CD4-positive, alpha-beta T cell (primary cell): ENCODE results near the gene MOBP. TPM values are rescaled to one million over a fixed set of nuclear protein-coding genes. Genes with fewer than 3 reads are reported as not detected.

ENCODE experiments used
- ATAC-seq: fragments of 200-7000 bp; cut with Tn5 transposase; one replicate; pipeline ENCODE4 v1.10.0; 2022; ENCODE audit warnings: mild to moderate bottlenecking; ENCODE audit not compliant: poor library complexity
- CTCF ChIA-PET: fragments of 350-600 bp; sonication (Branson Sonifier 250); formaldehyde crosslinking; loops from one replicate; lab custom pipeline; 2021; ENCODE audit warnings: antibody characterized with exemption, inconsistent platforms; lab: Charles Lee
- POLR2A ChIA-PET: fragments of 350-600 bp; sonication (Branson Sonifier 250); formaldehyde crosslinking; loops from one replicate; lab custom pipeline; 2021; ENCODE audit warnings: antibody characterized with exemption, inconsistent platforms; lab: Charles Lee
- DNase-seq, 14 experiments: peaks; one replicate each; pipeline ENCODE4 v3.0.0-alpha.2; 2013 to 2020; ENCODE audit warnings: mixed read lengths in 2 of 14
- H3K27ac ChIP-seq, 2 donors: one replicate each; pipeline versions ENCODE4 v1.5.1 to v1.7.0; 2013; ENCODE audit warnings: low read length in 2 of 2, low read depth in 1 of 2, mild to moderate bottlenecking in 1 of 2
- H3K27me3 ChIP-seq, 2 experiments: 1 replicate in 1 of 2; 2 replicates in 1 of 2; pipeline versions ENCODE4 v1.6.1 to v1.7.0; 2013; ENCODE audit warnings: low read length in 2 of 2, control low read depth in 1 of 2, mild to moderate bottlenecking in 1 of 2, moderate library complexity in 1 of 2; ENCODE audit not compliant: insufficient read depth in 2 of 2, control insufficient read depth in 1 of 2
- H3K36me3 ChIP-seq: one replicate; pipeline ENCODE4 v1.6.1; 2013; ENCODE audit warnings: low read length, control low read depth; ENCODE audit not compliant: insufficient read depth
- H3K4me1 ChIP-seq: one replicate; pipeline ENCODE4 v1.6.1; 2013; ENCODE audit warnings: low read length, control low read depth; ENCODE audit not compliant: insufficient read depth
- H3K4me3 ChIP-seq: one replicate; pipeline ENCODE4 v1.5.1; 2013; ENCODE audit warnings: mild to moderate bottlenecking, low read length, moderate library complexity
- H3K9me3 ChIP-seq, 2 experiments: 1 replicate in 1 of 2; 2 replicates in 1 of 2; pipeline versions ENCODE4 v1.6.1 to v1.7.0; 2013; ENCODE audit warnings: low read length in 2 of 2, mild to moderate bottlenecking in 2 of 2, control low read depth in 1 of 2, moderate library complexity in 1 of 2; ENCODE audit not compliant: control insufficient read depth in 1 of 2, insufficient read depth in 1 of 2
- H3K27ac Mint-ChIP-seq: one replicate; pipeline ENCODE4 v1.8.0; 2020; ENCODE audit warnings: mixed read lengths
- H3K27me3 Mint-ChIP-seq: one replicate; pipeline ENCODE4 v1.8.0; 2021; ENCODE audit warnings: mixed read lengths
- H3K36me3 Mint-ChIP-seq: one replicate; pipeline ENCODE4 v1.8.0; 2021; ENCODE audit warnings: low read depth, mixed read lengths
- H3K4me1 Mint-ChIP-seq: one replicate; pipeline ENCODE4 v1.8.0; 2021; ENCODE audit warnings: low read depth, mixed read lengths
- H3K4me3 Mint-ChIP-seq: one replicate; pipeline ENCODE4 v1.8.0; 2020; ENCODE audit warnings: mild to moderate bottlenecking, mixed read lengths
- H3K9me3 Mint-ChIP-seq: one replicate; pipeline ENCODE4 v1.8.0; 2020; ENCODE audit warnings: mixed read lengths
- CTCF ChIP-seq: fragments of 200-600 bp; IDR thresholded peaks from one replicate; pipeline ENCODE4 v1.8.0; 2022; ENCODE audit warnings: antibody characterized with exemption, mild to moderate bottlenecking
- intact Hi-C, 2 experiments: fragments of 100-400 bp; cut with DNase I in 1 of 2; cut with micrococcal nuclease in 1 of 2; formaldehyde crosslinking; loops; one replicate each; pipeline versions ENCODE4 v1.15.1 to v1.9.0; 2023 to 2025; cut with DNase I, micrococcal nuclease
- total RNA-seq, 174 experiments: library from RNA in 2 of 174; stranded (reverse) in 2 of 174; gene quantifications; one replicate each; pipeline ENCODE4 v1.2.3 and lab custom pipeline; 2021 to 2026

The MOBP gene
- total RNA-seq, 2 experiments from 2014 or later: not detected

GRCh38 chr3:39506863-39507262 lies 39.4 kb downstream of the MOBP start:
- ATAC-seq (no peak), DNase-seq (no peak)
- no peak overlapping the region for H3K27ac Mint-ChIP-seq
- H3K27me3 Mint-ChIP-seq: peaks cover 22% of the 10 kb centered on the region
- Histone ChIP-seq H3K36me3 (no peaks in the 10 kb centered on the region), H3K9me3 (peaks cover 0 to 9% of the 10 kb centered on the region in 2 experiments), H3K27me3 (peaks cover 10 to 20% of the 10 kb centered on the region in 2 experiments), H3K4me3 (no peak overlapping the region), H3K27ac (no peak overlapping the region), H3K4me1 (peaks cover 2% of the 10 kb centered on the region)
- H3K4me3 Mint-ChIP-seq: no peak overlapping the region
- no peaks in the 10 kb centered on the region for H3K36me3 Mint-ChIP-seq
- CTCF ChIA-PET: no interaction called here
- H3K4me1 Mint-ChIP-seq: no peaks in the 10 kb centered on the region
- intact Hi-C loops: no loop called here
- no peak for TF ChIP-seq CTCF
- H3K9me3 Mint-ChIP-seq: no peaks in the 10 kb centered on the region
- POLR2A ChIA-PET: no interaction called here

DNA sequence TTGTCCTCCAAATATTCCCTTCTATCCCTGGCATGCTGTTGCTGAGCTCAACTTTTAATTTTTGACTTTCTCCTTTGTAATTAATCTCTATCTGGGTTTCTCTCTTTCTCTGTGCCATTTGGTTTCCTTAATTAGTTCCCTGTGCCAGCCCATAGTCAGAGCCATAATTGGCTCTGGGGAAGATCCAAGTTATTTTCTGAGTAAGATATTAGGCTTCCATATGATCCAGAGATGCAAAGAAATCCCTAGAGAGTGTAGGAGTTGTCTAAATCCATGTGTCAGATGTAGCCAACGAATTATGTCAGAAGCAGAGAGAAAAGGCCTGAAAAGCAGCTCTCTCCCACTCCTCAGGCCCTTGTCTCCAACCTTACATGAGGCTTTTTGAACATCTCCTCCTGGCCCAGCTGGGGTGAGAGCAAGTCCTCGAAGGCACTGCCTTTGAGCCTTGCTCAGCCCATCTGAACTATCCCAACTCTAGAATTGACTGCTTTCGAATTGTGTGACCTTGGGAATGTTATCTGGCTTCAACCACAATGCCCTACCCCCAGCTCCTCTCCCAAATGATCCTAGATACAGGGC lies 46.4 kb downstream of the MOBP start:
- POLR2A ChIA-PET: no interaction called here
- TF ChIP-seq CTCF: no peak
- CTCF ChIA-PET: no interaction called here
- intact Hi-C loops: no loop called here
- Mint-ChIP-seq H3K36me3 (no peaks in the 10 kb centered on the region), H3K27ac (no peak overlapping the region), H3K27me3 (peaks cover 40% of the 10 kb centered on the region), H3K9me3 (no peaks in the 10 kb centered on the region), H3K4me1 (no peaks in the 10 kb centered on the region), H3K4me3 (no peak overlapping the region)
- H3K4me1 ChIP-seq: no peaks in the 10 kb centered on the region
- H3K36me3 ChIP-seq: no peaks in the 10 kb centered on the region
- H3K4me3 ChIP-seq: no peak overlapping the region
- DNase-seq (no peak), ATAC-seq (no peak)
- H3K9me3 ChIP-seq: no peaks in the 10 kb centered on the region
- H3K27ac ChIP-seq: no peak overlapping the region
- H3K27me3 ChIP-seq: no peaks in the 10 kb centered on the region

DNA sequence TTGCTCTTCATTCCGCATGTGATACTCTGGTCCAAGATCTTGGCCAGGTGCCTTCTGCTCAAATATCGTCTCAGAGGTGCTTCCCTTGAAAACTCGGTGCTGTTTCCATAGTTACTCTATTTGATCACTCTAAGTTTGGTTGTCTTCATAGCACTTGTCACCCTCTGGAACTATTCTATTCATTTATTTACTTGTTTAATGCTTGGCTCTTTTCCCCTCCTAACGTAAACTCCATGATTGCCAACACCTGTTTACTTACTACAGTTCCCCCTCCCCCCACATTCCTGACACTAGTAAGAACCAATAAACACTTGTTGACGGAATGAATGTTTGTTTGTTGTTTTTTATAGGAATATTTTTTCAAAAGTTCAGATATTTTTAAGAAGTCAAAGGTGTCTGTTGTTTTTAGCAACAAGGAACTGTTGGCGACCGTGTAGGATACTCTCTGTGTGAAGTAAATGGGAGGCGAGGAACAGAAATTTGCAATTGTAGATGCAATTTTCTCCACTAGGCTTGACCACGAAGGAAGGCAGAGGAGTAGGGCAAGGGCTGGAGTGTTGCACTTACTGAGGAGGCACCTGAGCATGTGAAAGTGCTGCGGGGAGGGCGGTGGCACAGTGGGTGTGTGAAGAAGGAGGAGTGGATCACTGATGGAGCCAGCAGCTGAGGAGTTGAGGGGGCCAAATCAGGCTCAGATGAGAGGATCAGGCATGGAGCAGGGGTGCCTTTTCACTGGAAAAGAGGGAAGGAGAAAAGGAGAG lies 48.4 kb downstream of the MOBP start:
- no peaks in the 10 kb centered on the region for H3K36me3 Mint-ChIP-seq
- Histone ChIP-seq H3K36me3 (no peaks in the 10 kb centered on the region), H3K27ac (no peak overlapping the region), H3K4me1 (no peaks in the 10 kb centered on the region), H3K27me3 (peaks cover 0 to under 1% of the 10 kb centered on the region in 2 experiments), H3K9me3 (no peaks in the 10 kb centered on the region), H3K4me3 (no peak overlapping the region)
- no peaks in the 10 kb centered on the region for H3K9me3 Mint-ChIP-seq
- ChIA-PET POLR2A (no interaction called here), CTCF (no interaction called here)
- no peak for ATAC-seq
- H3K27me3 Mint-ChIP-seq: peaks cover 50% of the 10 kb centered on the region
- intact Hi-C loops: no loop called here
- H3K4me1 Mint-ChIP-seq: no peaks in the 10 kb centered on the region
- no peak overlapping the region for H3K4me3 Mint-ChIP-seq
- no peak for DNase-seq
- no peak overlapping the region for H3K27ac Mint-ChIP-seq
- no peak for TF ChIP-seq CTCF
